SK-N-SH (cell line): Measurements from ENCODE around the gene FOXP2. TPM values are rescaled to one million over a fixed set of nuclear protein-coding genes. Genes with fewer than 3 reads are reported as not detected.

Source experiments
- CTCF ChIA-PET: fragments of 300-600, 350-600 bp; formaldehyde crosslinking; extraction: SDS; loops from one replicate; lab custom pipeline; 2021; lab: Yijun Ruan, JAX
- POLR2A ChIA-PET: fragments of 350-600 bp; sonication (Branson Sonifier 250); formaldehyde crosslinking; extraction: SDS; loops from one replicate; lab custom pipeline; 2020; ENCODE audit warnings: antibody characterized with exemption, inconsistent platforms; lab: Yijun Ruan, JAX
- DNase-seq: peaks from one replicate; pipeline ENCODE4 v3.0.0; 2012
- H2AFZ ChIP-seq: fragments of 200-600 bp; sonication (generic); 2 replicates; pipeline ENCODE4 v1.8.1; 2016; ENCODE audit warnings: antibody characterized with exemption, mild to moderate bottlenecking, low read depth
- H3F3A ChIP-seq: fragments of 200-600 bp; sonication (generic); replicated peaks from 2 replicates; pipeline ENCODE3; 2016; ENCODE audit warnings: antibody characterized with exemption, mild to moderate bottlenecking; ENCODE audit not compliant: insufficient read depth
- H3K27ac ChIP-seq, 2 experiments: fragments of 200-500 bp in 1 of 2; fragments of 200-600 bp in 1 of 2; sonication (Bioruptor generic) in 1 of 2; sonication (generic), shearing (Covaris generic) in 1 of 2; 2 replicates each; pipeline versions ENCODE4 v1.5.1 to v1.6.1; 2014 to 2016; ENCODE audit warnings: low read depth in 2 of 2, inconsistent platforms in 1 of 2, low read length in 1 of 2, mild to moderate bottlenecking in 1 of 2, mixed read lengths in 1 of 2
- H3K27me3 ChIP-seq: fragments of 200-600 bp; sonication (generic), shearing (Covaris generic); 2 replicates; pipeline ENCODE4 v1.6.1; 2016; ENCODE audit warnings: mixed run types; ENCODE audit not compliant: insufficient read depth
- H3K36me3 ChIP-seq, 2 experiments: fragments of 200-500 bp in 1 of 2; fragments of 200-600 bp in 1 of 2; sonication (Bioruptor generic) in 1 of 2; sonication (generic) in 1 of 2; replicated peaks in 1 of 2; 2 replicates each; pipeline versions ENCODE3 to v1.5.1; 2014 to 2016; ENCODE audit warnings: low read length in 1 of 2, mild to moderate bottlenecking in 1 of 2; ENCODE audit not compliant: insufficient read depth in 2 of 2, control insufficient read depth in 1 of 2
- H3K4me1 ChIP-seq, 2 experiments: fragments of 200-500 bp in 1 of 2; fragments of 200-600 bp in 1 of 2; sonication (Bioruptor generic) in 1 of 2; sonication (generic), shearing (Covaris generic) in 1 of 2; 2 replicates each; pipeline versions ENCODE4 v1.5.1 to v1.6.1; 2014 to 2016; ENCODE audit warnings: low read depth in 1 of 2, low read length in 1 of 2, mixed run types in 1 of 2; ENCODE audit not compliant: insufficient read depth in 2 of 2, control insufficient read depth in 1 of 2
- H3K4me2 ChIP-seq: fragments of 200-600 bp; sonication (generic), shearing (Covaris generic); 2 replicates; pipeline ENCODE4 v1.6.1; 2017; ENCODE audit warnings: mixed run types
- H3K4me3 ChIP-seq, 2 experiments: fragments of 200-500 bp in 1 of 2; fragments of 200-600 bp in 1 of 2; sonication (Bioruptor generic) in 1 of 2; sonication (generic), shearing (Covaris generic) in 1 of 2; 2 replicates each; pipeline versions ENCODE4 v1.5.1 to v1.8.1; 2014 to 2016; ENCODE audit warnings: low read depth in 2 of 2, inconsistent platforms in 1 of 2, low read length in 1 of 2, mild to moderate bottlenecking in 1 of 2, mixed read lengths in 1 of 2, moderate library complexity in 1 of 2
- H3K79me2 ChIP-seq: fragments of 200-600 bp; sonication (generic); 2 replicates; pipeline ENCODE4 v1.8.1; 2017; ENCODE audit warnings: mild to moderate bottlenecking; ENCODE audit not compliant: insufficient read depth
- H3K9ac ChIP-seq: fragments of 200-600 bp; sonication (generic); 2 replicates; pipeline ENCODE4 v1.6.1; 2017; ENCODE audit warnings: mixed run types
- H3K9me2 ChIP-seq: fragments of 200-600 bp; sonication (generic); 2 replicates; pipeline ENCODE4 v1.6.1; 2017; ENCODE audit warnings: mixed run types
- H3K9me3 ChIP-seq: fragments of 200-600 bp; sonication (generic); 2 replicates; pipeline ENCODE4 v1.6.1; 2017; ENCODE audit warnings: mixed run types, mild to moderate bottlenecking, moderate library complexity
- H4K20me1 ChIP-seq: fragments of 200-600 bp; sonication (generic); 2 replicates; pipeline ENCODE4 v1.6.1; 2017; ENCODE audit warnings: mild to moderate bottlenecking, mixed run types; ENCODE audit not compliant: insufficient read depth
- CHD2 ChIP-seq: fragments of 150-350 bp; IDR thresholded peaks from 2 replicates; pipeline ENCODE4 v1.6.1; 2018; ENCODE audit warnings: low read length; ENCODE audit not compliant: partially characterized antibody
- EP300 ChIP-seq, 2 experiments: IDR thresholded peaks; 2 replicates each; pipeline versions ENCODE4 v1.4.0 to v1.6.1; 2012; ENCODE audit warnings: borderline replicate concordance in 1 of 2, low read depth in 1 of 2, low read length in 1 of 2
- FOXM1 ChIP-seq: IDR thresholded peaks from 2 replicates; pipeline ENCODE4 v1.4.0; 2012; ENCODE audit warnings: low read depth, mild to moderate bottlenecking
- GATA2 ChIP-seq: sonication (generic); formaldehyde crosslinking; IDR thresholded peaks from 2 replicates; pipeline ENCODE4 v1.5.0; 2020; ENCODE audit warnings: mild to moderate bottlenecking, missing genetic modification reagents
- MEF2A ChIP-seq: IDR thresholded peaks from 2 replicates; pipeline ENCODE4 v1.4.0; 2012; ENCODE audit warnings: low read depth, borderline replicate concordance
- MXI1 ChIP-seq: IDR thresholded peaks from 2 replicates; pipeline ENCODE4 v1.6.1; 2012; ENCODE audit warnings: mild to moderate bottlenecking, low read depth, low read length, improper control_type of control experiment
- RCOR1 ChIP-seq: fragments of 150-350 bp; IDR thresholded peaks from 2 replicates; pipeline ENCODE4 v1.6.1; 2017; ENCODE audit warnings: antibody characterized with exemption, low read length
- TAF1 ChIP-seq: IDR thresholded peaks from 2 replicates; pipeline ENCODE4 v1.6.1; 2012; ENCODE audit warnings: low read depth, mild to moderate bottlenecking, low read length, moderate library complexity, borderline replicate concordance
- WGBS: methylation state at CpG from one replicate; pipeline ENCODE4 v1.1.6; 2017; ENCODE audit warnings: low lambda C conversion rate; 5-methylcytosine and 5-hydroxymethylcytosine counted together
- polyA plus RNA-seq, 3 experiments: library from polyadenylated mRNA; depleted of rRNA; stranded (reverse); fragments of >200 nt; gene quantifications; 2 replicates each; pipeline ENCODE4 v1.2.3, GENCODE V29; 2012
- TF ChIP-seq, protein P1 (sequence below): IDR thresholded peaks from 2 replicates; pipeline ENCODE4 v1.4.0; 2012; ENCODE audit warnings: low read depth, borderline replicate concordance
- TF ChIP-seq, protein P2 (sequence below): fragments of 150-350 bp; IDR thresholded peaks from 2 replicates; pipeline ENCODE4 v1.6.1; 2016; ENCODE audit warnings: mild to moderate bottlenecking, low read depth, low read length
- TF ChIP-seq, protein P3 (sequence below): IDR thresholded peaks from 2 replicates; pipeline ENCODE4 v1.6.1; 2012; ENCODE audit warnings: mild to moderate bottlenecking, low read depth, low read length, moderate library complexity
- TF ChIP-seq, protein P4 (sequence below): IDR thresholded peaks from 2 replicates; pipeline ENCODE4 v1.4.0; 2012; ENCODE audit warnings: low read depth

Gene FOXP2
- polyA plus RNA-seq, 1 of the 3 experiments (the other 2 are of a cell fraction) = not detected

DNA sequence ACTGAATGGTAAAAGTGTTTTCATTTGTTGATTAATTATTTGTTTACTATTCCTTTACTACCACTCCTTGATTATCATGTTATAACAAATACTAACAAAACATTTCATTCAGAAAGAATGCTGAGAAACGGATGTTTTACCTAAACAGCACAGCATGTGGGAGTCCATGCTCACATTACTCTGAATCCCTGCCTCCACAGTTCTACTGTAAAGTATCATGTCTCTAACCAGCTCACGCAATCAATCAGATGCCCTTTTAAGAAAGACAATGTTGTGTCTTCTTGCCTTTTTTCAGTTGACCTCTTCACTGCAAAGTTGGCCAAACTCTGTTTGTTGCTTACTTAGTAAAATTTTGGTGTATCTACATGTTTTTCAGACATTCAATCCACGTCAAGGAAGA, 274.8 kb downstream of the FOXP2 start:
- CTCF ChIA-PET = no interaction called here
- no peaks in the 10 kb centered on the region for H3K36me3 ChIP-seq
- H4K20me1 ChIP-seq = no peaks in the 10 kb centered on the region

More for the DNA sequence above, 274.8 kb downstream of the FOXP2 start:
- H3K9ac ChIP-seq = no peak overlapping the region
- 5% methylated on average over 3 of the region's 3 CpGs for WGBS
- no peak for DNase-seq
- H3K79me2 ChIP-seq = no peaks in the 10 kb centered on the region
- H3K9me2 ChIP-seq = no peaks in the 10 kb centered on the region
- H3K9me3 ChIP-seq = no peaks in the 10 kb centered on the region
- no peaks in the 10 kb centered on the region for H3K4me1 ChIP-seq
- POLR2A ChIA-PET = no interaction called here
- H3F3A ChIP-seq = no peaks in the 10 kb centered on the region
- no peak overlapping the region for H2AFZ ChIP-seq
- H3K4me3 ChIP-seq = no peak overlapping the region
- no peak overlapping the region for H3K4me2 ChIP-seq
- H3K27me3 ChIP-seq = no peaks in the 10 kb centered on the region
- no peak overlapping the region for H3K27ac ChIP-seq
- TF ChIP-seq EP300 (IDR thresholded peaks at IDR 0.05; ENCODE audit: borderline replicate concordance in 1 of 2, low read depth in 1 of 2, low read length in 1 of 2) = no peak
- TF ChIP-seq GATA2 (CRISPR knock-in tag) = no peak
- TF ChIP-seq FOXM1 = no peak
- TF ChIP-seq, protein P1, sequence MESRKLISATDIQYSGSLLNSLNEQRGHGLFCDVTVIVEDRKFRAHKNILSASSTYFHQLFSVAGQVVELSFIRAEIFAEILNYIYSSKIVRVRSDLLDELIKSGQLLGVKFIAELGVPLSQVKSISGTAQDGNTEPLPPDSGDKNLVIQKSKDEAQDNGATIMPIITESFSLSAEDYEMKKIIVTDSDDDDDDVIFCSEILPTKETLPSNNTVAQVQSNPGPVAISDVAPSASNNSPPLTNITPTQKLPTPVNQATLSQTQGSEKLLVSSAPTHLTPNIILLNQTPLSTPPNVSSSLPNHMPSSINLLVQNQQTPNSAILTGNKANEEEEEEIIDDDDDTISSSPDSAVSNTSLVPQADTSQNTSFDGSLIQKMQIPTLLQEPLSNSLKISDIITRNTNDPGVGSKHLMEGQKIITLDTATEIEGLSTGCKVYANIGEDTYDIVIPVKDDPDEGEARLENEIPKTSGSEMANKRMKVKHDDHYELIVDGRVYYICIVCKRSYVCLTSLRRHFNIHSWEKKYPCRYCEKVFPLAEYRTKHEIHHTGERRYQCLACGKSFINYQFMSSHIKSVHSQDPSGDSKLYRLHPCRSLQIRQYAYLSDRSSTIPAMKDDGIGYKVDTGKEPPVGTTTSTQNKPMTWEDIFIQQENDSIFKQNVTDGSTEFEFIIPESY = no peak
- TF ChIP-seq TAF1 = no peak
- TF ChIP-seq MEF2A = no peak
- TF ChIP-seq CHD2 = no peak
- TF ChIP-seq MXI1 = no peak
- TF ChIP-seq RCOR1 = no peak
- TF ChIP-seq, protein P2, sequence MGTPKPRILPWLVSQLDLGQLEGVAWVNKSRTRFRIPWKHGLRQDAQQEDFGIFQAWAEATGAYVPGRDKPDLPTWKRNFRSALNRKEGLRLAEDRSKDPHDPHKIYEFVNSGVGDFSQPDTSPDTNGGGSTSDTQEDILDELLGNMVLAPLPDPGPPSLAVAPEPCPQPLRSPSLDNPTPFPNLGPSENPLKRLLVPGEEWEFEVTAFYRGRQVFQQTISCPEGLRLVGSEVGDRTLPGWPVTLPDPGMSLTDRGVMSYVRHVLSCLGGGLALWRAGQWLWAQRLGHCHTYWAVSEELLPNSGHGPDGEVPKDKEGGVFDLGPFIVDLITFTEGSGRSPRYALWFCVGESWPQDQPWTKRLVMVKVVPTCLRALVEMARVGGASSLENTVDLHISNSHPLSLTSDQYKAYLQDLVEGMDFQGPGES = no peak
- TF ChIP-seq, protein P3, sequence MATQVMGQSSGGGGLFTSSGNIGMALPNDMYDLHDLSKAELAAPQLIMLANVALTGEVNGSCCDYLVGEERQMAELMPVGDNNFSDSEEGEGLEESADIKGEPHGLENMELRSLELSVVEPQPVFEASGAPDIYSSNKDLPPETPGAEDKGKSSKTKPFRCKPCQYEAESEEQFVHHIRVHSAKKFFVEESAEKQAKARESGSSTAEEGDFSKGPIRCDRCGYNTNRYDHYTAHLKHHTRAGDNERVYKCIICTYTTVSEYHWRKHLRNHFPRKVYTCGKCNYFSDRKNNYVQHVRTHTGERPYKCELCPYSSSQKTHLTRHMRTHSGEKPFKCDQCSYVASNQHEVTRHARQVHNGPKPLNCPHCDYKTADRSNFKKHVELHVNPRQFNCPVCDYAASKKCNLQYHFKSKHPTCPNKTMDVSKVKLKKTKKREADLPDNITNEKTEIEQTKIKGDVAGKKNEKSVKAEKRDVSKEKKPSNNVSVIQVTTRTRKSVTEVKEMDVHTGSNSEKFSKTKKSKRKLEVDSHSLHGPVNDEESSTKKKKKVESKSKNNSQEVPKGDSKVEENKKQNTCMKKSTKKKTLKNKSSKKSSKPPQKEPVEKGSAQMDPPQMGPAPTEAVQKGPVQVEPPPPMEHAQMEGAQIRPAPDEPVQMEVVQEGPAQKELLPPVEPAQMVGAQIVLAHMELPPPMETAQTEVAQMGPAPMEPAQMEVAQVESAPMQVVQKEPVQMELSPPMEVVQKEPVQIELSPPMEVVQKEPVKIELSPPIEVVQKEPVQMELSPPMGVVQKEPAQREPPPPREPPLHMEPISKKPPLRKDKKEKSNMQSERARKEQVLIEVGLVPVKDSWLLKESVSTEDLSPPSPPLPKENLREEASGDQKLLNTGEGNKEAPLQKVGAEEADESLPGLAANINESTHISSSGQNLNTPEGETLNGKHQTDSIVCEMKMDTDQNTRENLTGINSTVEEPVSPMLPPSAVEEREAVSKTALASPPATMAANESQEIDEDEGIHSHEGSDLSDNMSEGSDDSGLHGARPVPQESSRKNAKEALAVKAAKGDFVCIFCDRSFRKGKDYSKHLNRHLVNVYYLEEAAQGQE = no peak
- TF ChIP-seq, protein P4, sequence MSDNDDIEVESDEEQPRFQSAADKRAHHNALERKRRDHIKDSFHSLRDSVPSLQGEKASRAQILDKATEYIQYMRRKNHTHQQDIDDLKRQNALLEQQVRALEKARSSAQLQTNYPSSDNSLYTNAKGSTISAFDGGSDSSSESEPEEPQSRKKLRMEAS = no peak
